ENCODE measurements around the gene IL23R.

DNA sequence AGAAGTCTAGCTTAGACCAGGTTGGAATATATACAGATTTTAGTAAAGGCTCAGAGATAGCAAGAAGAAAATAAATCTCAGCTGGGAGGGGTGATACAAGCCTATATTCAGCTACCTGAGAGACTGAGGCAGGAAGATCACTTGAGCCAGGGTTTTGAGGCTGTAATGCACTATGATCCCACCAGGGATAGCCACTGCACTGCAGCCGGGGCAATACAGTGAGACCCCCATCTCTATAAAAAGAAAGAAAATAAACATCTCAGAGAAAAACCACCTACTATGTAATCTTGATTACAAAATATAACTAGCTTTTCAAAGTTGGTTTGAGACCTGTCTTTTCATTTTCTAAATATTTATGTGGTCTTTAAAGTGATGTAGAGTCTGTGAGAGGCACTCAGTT, 47.7 kb downstream of the IL23R start:
- TF ChIP-seq, protein P1, sequence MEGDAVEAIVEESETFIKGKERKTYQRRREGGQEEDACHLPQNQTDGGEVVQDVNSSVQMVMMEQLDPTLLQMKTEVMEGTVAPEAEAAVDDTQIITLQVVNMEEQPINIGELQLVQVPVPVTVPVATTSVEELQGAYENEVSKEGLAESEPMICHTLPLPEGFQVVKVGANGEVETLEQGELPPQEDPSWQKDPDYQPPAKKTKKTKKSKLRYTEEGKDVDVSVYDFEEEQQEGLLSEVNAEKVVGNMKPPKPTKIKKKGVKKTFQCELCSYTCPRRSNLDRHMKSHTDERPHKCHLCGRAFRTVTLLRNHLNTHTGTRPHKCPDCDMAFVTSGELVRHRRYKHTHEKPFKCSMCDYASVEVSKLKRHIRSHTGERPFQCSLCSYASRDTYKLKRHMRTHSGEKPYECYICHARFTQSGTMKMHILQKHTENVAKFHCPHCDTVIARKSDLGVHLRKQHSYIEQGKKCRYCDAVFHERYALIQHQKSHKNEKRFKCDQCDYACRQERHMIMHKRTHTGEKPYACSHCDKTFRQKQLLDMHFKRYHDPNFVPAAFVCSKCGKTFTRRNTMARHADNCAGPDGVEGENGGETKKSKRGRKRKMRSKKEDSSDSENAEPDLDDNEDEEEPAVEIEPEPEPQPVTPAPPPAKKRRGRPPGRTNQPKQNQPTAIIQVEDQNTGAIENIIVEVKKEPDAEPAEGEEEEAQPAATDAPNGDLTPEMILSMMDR (IDR thresholded peaks at IDR 0.05): no peak
- TF ChIP-seq POLR2A (IDR thresholded peaks at IDR 0.05): no peak
- no peak for TF ChIP-seq POLR2AphosphoS5 (IDR thresholded peaks at IDR 0.05)

All from breast epithelium (tissue), 3 donors.